Right atrium auricular region (tissue), 2 donors: Measurements from ENCODE around the gene PRKCH. TPM values are rescaled to one million over a fixed set of nuclear protein-coding genes. Genes with fewer than 3 reads are reported as not detected.

Source experiments
- DNase-seq: peaks from one replicate; pipeline ENCODE4 v3.0.0-alpha.2; 2019; ENCODE audit warnings: low spot score
- H3K27ac ChIP-seq, 2 donors: fragments of 200-600 bp; sonication (generic); 1 replicate in 1 of 2; 2 replicates in 1 of 2; pipeline ENCODE4 v1.5.1; 2016 to 2019
- H3K27me3 ChIP-seq, 2 donors: fragments of 200-600 bp; sonication (generic); one replicate each; pipeline versions ENCODE4 v1.5.1 to v1.6.0; 2017 to 2019
- H3K36me3 ChIP-seq: fragments of 200-600 bp; sonication (generic); one replicate; pipeline ENCODE4 v1.5.1; 2016
- H3K4me1 ChIP-seq, 2 donors: fragments of 200-600 bp; sonication (generic); one replicate each; pipeline versions ENCODE4 v1.5.1 to v1.6.0; 2017 to 2019
- H3K4me3 ChIP-seq, 2 donors: fragments of 200-600 bp; sonication (generic); 1 replicate in 1 of 2; 2 replicates in 1 of 2; pipeline ENCODE4 v1.5.1; 2017 to 2019; ENCODE audit warnings: mild to moderate bottlenecking in 1 of 2, moderate library complexity in 1 of 2
- H3K9me3 ChIP-seq, 2 donors: fragments of 200-600 bp; sonication (generic); one replicate each; pipeline ENCODE4 v1.5.1; 2019
- CTCF ChIP-seq, 2 donors: fragments of 200-600 bp; sonication (generic); IDR thresholded peaks; one replicate each; pipeline ENCODE4 v1.5.1; 2019; ENCODE audit warnings: antibody characterized with exemption in 2 of 2
- total RNA-seq, 2 donors: library from RNA; depleted of rRNA; stranded (reverse); fragments of >200 nt; gene quantifications; one replicate each; pipeline ENCODE4 v1.1.0, GENCODE V29; 2016

Gene PRKCH
- total RNA-seq, 2 donors from 2014 or later, result 24.9 to 40.3 TPM

DNA sequence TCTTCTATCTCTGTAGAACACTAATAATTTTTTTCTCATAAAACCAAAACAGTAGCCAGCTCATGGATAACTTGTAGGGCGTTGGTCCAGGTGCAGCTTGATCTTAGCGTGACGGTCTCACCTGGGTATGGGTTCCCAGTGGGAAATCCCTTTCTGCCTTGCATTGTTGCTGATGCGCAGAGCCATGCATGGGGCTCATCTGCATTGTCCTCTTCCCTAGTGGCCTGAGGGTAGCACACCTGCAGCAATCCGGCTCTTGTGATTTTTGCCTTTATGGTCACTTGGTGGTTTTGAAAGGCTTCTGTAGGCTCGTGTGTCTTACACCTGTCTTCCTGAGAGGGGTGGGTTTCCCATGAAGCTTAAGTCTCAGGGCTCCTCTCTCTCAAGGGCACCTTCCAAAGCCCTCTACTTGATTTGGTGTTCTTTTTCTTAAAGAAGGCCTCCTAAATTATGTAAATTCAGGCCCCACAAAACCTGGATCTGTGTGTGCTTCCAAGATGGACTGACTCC is 130.6 kb downstream of the PRKCH start:
- no peak for TF ChIP-seq CTCF (IDR thresholded peaks at IDR 0.05)
- Histone ChIP-seq H3K27ac (no peak overlapping the region), H3K4me3 (no peak overlapping the region), H3K36me3 (no peaks in the 10 kb centered on the region), H3K27me3 (no peaks in the 10 kb centered on the region), H3K4me1 (no peaks in the 10 kb centered on the region), H3K9me3 (no peaks in the 10 kb centered on the region)
- no peak for DNase-seq

GRCh38 chr14:61452452-61452851 is 131.1 kb downstream of the PRKCH start:
- H3K36me3 ChIP-seq, result no peaks in the 10 kb centered on the region
- no peak for TF ChIP-seq CTCF (IDR thresholded peaks at IDR 0.05)
- H3K27me3 ChIP-seq, result no peaks in the 10 kb centered on the region
- no peaks in the 10 kb centered on the region for H3K4me1 ChIP-seq
- no peaks in the 10 kb centered on the region for H3K9me3 ChIP-seq
- no peak overlapping the region for H3K27ac ChIP-seq
- DNase-seq, result no peak
- no peak overlapping the region for H3K4me3 ChIP-seq

GRCh38 chr14:61453103-61453767 is 131.9 kb downstream of the PRKCH start:
- Histone ChIP-seq H3K4me3 (no peak overlapping the region), H3K27me3 (no peaks in the 10 kb centered on the region), H3K27ac (no peak overlapping the region), H3K36me3 (no peaks in the 10 kb centered on the region), H3K4me1 (no peaks in the 10 kb centered on the region), H3K9me3 (no peaks in the 10 kb centered on the region)
- TF ChIP-seq CTCF (IDR thresholded peaks at IDR 0.05), result no peak
- no peak for DNase-seq

DNA sequence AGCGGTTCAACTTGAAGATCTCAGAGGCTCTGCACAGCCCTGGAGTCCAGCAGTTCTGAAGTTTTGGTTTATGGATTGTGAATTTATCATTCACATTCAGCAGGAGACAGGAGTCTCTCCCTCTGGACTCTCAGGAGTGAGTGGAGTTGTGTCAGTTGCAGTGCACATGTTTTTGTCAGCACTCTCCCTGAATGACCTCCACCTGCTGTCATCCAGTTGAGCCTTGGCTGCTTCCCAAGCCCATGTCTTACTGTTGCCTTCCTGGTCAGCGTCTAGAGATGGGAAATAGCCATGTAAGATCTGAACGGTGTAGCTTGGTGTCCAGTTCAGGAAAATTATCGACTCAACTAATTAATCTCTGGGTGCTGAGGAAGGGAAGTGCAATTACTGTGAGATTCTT is 133.2 kb downstream of the PRKCH start:
- H3K27me3 ChIP-seq, result no peaks in the 10 kb centered on the region
- DNase-seq, result no peak
- no peak for TF ChIP-seq CTCF (IDR thresholded peaks at IDR 0.05)
- H3K4me3 ChIP-seq, result no peak overlapping the region
- no peaks in the 10 kb centered on the region for H3K9me3 ChIP-seq
- H3K36me3 ChIP-seq, result no peaks in the 10 kb centered on the region
- no peaks in the 10 kb centered on the region for H3K4me1 ChIP-seq
- H3K27ac ChIP-seq, result no peak overlapping the region

GRCh38 chr14:61455351-61455750 is 134.0 kb downstream of the PRKCH start:
- no peaks in the 10 kb centered on the region for H3K27me3 ChIP-seq
- H3K27ac ChIP-seq, result no peak overlapping the region
- no peak for DNase-seq

More at GRCh38 chr14:61455351-61455750, 134.0 kb downstream of the PRKCH start:
- TF ChIP-seq CTCF (IDR thresholded peaks at IDR 0.05), result no peak
- H3K4me3 ChIP-seq, result no peak overlapping the region
- no peaks in the 10 kb centered on the region for H3K9me3 ChIP-seq
- no peaks in the 10 kb centered on the region for H3K36me3 ChIP-seq
- no peaks in the 10 kb centered on the region for H3K4me1 ChIP-seq
